Tibial artery (tissue), 4 donors: Measurements from ENCODE around the gene SOCS7.

ENCODE experiments used
- DNase-seq, 2 donors: peaks; one replicate each; pipeline ENCODE4 v3.0.0-alpha.2; 2019
- H3K27ac ChIP-seq, 2 donors: fragments of 200-600 bp; sonication (generic) in 1 of 2; 1 replicate in 1 of 2; 2 replicates in 1 of 2; pipeline ENCODE4 v1.5.1; 2018 to 2019; ENCODE audit warnings: mild to moderate bottlenecking in 1 of 2
- H3K27me3 ChIP-seq, 2 donors: fragments of 200-600 bp; sonication (generic) in 1 of 2; one replicate each; pipeline versions ENCODE4 v1.5.1 to v1.6.0; 2016 to 2019
- H3K36me3 ChIP-seq, 3 donors: fragments of 200-600 bp; sonication (generic) in 2 of 3; one replicate each; pipeline ENCODE4 v1.5.1; 2016 to 2019; ENCODE audit warnings: mild to moderate bottlenecking in 2 of 3
- H3K4me1 ChIP-seq, 4 donors: fragments of 200-600 bp; sonication (generic) in 2 of 4; 1 replicate in 3 of 4; 2 replicates in 1 of 4; pipeline ENCODE4 v1.5.1; 2016 to 2019
- H3K4me3 ChIP-seq, 2 donors: fragments of 200-600 bp; sonication (generic) in 1 of 2; 1 replicate in 1 of 2; 2 replicates in 1 of 2; pipeline ENCODE4 v1.5.1; 2018 to 2019; ENCODE audit warnings: mild to moderate bottlenecking in 2 of 2
- H3K9me3 ChIP-seq, 3 donors: fragments of 200-600 bp; sonication (generic) in 1 of 3; one replicate each; pipeline ENCODE4 v1.5.1; 2016 to 2019
- CTCF ChIP-seq, 2 experiments: fragments of 200-600 bp in 1 of 2; fragments of 450-650 bp in 1 of 2; IDR thresholded peaks; one replicate each; pipeline ENCODE4 v1.5.1; 2017 to 2019; ENCODE audit warnings: antibody characterized with exemption in 2 of 2, mild to moderate bottlenecking in 1 of 2, moderate library complexity in 1 of 2
- intact Hi-C: fragments of 100-400 bp; cut with DNase I; formaldehyde crosslinking; loops from one replicate; pipeline ENCODE4 v1.15.0; 2023; ENCODE audit warnings: low total_unique reads

Gene SOCS7

GRCh38 chr17:38442548-38442947, 90.9 kb downstream of the SOCS7 start:
- intact Hi-C loops, result loop anchor here (2.0 kb wide), 1 partner anchor 42 kb away; no protein-coding TSS in a partner anchor
- no peaks in the 10 kb centered on the region for H3K27me3 ChIP-seq

DNA sequence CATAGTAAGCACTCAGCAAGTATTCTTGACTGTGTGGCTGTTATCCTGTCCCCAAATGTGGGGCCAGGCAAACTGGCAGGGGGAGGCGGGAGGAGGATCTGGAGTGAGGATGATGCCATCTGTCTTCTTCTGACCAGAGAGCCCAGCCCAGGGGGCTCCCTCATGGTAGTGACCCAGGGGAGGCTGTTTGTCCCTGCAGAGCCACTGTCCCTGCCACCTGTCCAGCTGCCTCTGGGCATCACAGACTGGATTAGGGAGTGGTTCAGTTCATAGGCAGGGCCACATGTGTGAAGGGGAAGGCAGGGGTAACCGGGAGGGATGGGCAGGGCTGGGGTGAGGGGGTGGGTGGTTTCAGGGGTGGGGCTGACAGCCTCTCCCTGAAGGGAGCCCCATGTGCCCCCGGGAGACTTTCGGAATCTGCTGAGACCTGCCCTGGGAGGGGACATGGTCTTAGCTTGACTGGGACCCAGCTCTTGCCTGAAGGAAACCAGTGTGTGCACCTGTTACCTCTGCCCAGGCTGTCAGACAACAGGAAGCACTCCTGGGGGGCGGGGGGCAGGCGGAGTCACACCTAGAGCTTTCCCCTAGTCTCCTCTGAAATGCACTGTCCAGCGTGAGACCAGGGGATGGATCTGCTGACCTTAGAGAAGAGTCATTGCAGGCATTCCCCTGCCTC, 91.8 kb downstream of the SOCS7 start:
- DNase-seq, result no peak
- Histone ChIP-seq H3K4me1 (peaks cover 0 to 69% (median 51%) of the 10 kb centered on the region in 4 donors), H3K27me3 (no peaks in the 10 kb centered on the region), H3K36me3 (no peaks in the 10 kb centered on the region), H3K27ac (peak overlapping the region; percentile 70 to 78), H3K9me3 (no peaks in the 10 kb centered on the region), H3K4me3 (no peak overlapping the region)
- no peak for TF ChIP-seq CTCF (IDR thresholded peaks at IDR 0.05)
- intact Hi-C loops, result loop anchor here (2.0 kb wide), 1 partner anchor 41 kb away; no protein-coding TSS in a partner anchor

More at GRCh38 chr17:38442548-38442947, 90.9 kb downstream of the SOCS7 start:
- TF ChIP-seq CTCF (IDR thresholded peaks at IDR 0.05), result no peak
- Histone ChIP-seq H3K4me1 (peaks cover 0 to 60% (median 45%) of the 10 kb centered on the region in 4 donors), H3K9me3 (no peaks in the 10 kb centered on the region), H3K36me3 (no peaks in the 10 kb centered on the region), H3K4me3 (no peak overlapping the region), H3K27ac (peak overlapping the region; percentile 70 to 78)
- DNase-seq, result no peak

DNA sequence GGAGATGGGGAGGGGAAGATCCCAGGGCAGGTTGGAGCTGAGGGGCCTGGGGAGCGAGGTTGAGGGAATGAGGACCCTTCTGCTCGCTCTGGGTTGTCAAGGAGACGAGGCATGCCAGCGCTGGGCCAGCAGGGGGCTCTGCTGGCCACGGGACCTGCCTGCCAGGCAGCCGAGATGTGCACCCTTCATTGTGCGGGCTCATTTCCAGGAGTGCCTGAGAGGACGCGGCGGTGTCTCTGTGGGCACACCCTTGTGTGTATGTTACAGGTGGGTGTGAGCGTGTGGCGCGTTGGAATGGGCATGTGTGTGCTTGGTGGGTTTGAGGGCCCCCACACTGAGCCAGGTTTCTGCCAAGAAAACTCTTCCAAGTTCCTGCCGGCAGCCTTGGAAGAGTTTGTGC, 92.5 kb downstream of the SOCS7 start:
- H3K9me3 ChIP-seq, result no peaks in the 10 kb centered on the region
- no peaks in the 10 kb centered on the region for H3K27me3 ChIP-seq
- H3K4me3 ChIP-seq, result peak overlapping the region; percentile 14 to 22
- H3K27ac ChIP-seq, result peak overlapping the region; percentile 70 to 78
- intact Hi-C loops, result no loop called here
- peaks cover 0 to 76% (median 52%) of the 10 kb centered on the region in 4 donors for H3K4me1 ChIP-seq
- TF ChIP-seq CTCF (IDR thresholded peaks at IDR 0.05), result peak; percentile 89 to 97
- H3K36me3 ChIP-seq, result no peaks in the 10 kb centered on the region
- DNase-seq, result peak; percentile 65 to 83

DNA sequence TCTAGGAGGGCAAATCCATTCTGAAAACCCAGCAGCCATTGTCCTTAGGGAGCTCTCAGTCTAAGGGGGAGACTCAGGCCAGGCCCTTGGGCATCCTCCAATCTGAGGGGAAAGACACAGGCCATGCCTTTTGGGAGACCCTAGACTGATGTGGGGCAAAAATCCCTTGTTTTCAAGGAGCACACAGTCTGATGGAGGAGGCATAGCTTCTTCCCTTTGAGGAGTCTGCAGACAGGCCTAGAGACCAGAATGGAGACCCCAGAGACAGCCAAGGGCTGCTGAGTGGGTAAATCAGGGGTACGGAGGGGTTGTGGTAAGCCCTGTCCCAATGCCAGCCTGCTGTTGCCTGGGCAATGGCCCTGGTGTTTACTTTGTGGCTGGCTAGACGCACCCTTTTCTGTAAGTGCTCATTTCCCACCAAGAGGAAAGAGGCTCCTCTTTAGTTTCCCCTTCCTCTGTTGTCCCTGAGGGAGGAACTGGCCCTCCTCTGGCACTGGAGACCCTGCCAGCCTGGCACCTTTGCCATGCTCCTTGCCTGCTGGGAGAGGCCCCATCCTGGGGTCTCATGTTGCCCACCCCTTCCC, 96.0 kb downstream of the SOCS7 start:
- intact Hi-C loops, result no loop called here
- Histone ChIP-seq H3K4me3 (no peak overlapping the region), H3K27me3 (no peaks in the 10 kb centered on the region), H3K4me1 (peaks cover 0 to 76% (median 54%) of the 10 kb centered on the region in 4 donors), H3K27ac (peak overlapping the region in 1 of 2 donors; percentile 36), H3K9me3 (no peaks in the 10 kb centered on the region), H3K36me3 (no peaks in the 10 kb centered on the region)
- DNase-seq, result no peak
- TF ChIP-seq CTCF (IDR thresholded peaks at IDR 0.05), result no peak

DNA sequence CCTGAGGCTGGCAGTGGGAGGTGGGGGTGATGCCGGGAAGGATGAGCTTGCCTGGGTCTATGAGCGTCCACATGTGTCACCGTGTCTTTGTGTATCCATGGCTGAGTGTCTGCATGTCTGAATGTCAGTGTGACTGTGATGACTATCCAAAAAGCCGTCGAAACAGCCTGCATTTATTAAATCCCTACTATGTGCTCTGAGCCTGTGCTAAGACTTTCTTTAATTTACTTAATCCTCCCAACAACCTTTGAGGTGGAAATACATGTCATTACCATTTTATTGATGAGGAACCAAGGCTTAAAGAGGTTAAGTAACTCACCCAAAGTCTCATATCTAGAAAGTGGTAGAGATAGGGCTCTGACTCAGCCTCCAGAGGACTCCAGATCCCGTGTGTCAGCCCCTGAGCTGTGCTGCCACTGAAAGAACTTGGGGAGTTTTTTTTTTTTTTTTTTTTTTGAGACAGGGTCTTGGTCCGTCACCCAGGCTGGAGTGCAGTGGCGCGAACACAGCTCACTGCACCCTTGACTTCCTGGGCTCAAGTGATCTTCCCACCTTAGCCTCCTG, 96.6 kb downstream of the SOCS7 start:
- intact Hi-C loops, result no loop called here
- Histone ChIP-seq H3K9me3 (no peaks in the 10 kb centered on the region), H3K4me1 (peaks cover 0 to 76% (median 53%) of the 10 kb centered on the region in 4 donors), H3K27me3 (no peaks in the 10 kb centered on the region), H3K27ac (peak overlapping the region in 1 of 2 donors; percentile 36), H3K4me3 (no peak overlapping the region), H3K36me3 (no peaks in the 10 kb centered on the region)
- no peak for DNase-seq
- no peak for TF ChIP-seq CTCF (IDR thresholded peaks at IDR 0.05)
